ENCODE results near the gene RNF150.

RNF150 gene

DNA sequence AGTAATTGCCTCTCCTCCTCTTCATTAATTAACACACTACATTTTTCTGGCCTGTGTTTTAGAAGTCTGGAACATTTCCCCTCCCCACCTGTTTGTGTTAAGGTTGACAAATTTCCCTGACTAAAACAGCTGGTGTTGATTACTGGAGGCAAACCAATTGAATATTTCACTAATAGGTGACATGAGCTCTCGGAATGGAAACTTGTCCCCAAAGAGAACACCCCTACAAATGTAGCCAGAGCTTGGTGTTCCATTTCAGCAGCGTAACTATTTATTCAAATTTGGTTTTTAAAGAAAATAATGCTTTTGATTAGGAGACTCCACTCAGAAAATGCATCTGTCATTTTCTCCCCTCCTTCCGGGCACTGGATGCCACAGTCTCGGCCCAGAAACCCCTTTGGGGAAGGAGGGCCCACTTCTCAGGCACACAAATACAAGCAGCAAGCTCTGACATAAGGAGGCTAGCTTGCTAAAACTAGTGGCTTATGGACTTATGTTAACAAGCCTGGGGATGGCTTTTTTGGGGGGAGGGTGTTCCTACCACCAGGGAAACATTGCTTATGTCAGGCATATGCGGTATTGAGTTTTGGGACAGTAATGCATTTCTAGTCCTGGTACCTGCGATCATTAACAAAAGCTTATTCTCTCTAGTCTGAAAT, 2.2 kb downstream of the RNF150 start:
- DNase-seq = no peak

DNA sequence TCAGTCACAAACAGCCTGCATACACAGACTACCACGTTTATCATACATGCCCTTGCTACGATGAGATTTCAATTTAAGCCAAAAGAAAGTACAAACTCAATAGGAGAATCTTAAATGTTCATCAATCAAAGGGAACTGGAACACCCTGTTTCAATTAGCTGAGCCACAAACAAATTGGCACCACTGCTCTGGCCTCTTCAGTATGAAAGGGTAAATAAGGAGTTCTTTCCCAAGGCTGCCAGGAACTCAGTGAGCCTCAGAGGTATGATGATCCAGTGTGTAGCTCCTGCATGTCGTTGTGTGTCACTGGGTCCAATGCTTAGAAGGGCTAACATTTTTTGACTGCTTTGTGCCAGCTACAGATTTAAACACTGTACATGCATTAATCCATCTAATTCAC, 5.4 kb downstream of the RNF150 start:
- DNase-seq = no peak

DNA sequence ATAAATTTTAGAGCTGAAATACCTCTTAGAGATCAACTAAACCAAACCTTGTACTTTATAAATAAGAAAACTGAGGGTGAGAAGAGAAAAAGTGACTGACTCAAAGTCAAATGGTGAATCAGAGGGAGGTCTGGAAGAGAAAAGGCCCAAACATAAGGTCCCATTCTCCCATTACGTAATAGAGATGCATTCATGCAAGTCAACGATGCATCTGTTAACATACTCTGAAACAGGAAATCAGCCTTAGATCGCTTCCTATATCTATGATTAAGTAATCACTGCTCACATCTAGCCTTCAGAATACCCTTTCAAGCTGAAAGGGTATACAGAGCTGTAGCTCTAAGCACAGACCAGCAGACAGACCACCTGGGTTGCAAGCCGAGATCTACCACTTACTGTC, 6.5 kb downstream of the RNF150 start:
- no peak for DNase-seq

DNA sequence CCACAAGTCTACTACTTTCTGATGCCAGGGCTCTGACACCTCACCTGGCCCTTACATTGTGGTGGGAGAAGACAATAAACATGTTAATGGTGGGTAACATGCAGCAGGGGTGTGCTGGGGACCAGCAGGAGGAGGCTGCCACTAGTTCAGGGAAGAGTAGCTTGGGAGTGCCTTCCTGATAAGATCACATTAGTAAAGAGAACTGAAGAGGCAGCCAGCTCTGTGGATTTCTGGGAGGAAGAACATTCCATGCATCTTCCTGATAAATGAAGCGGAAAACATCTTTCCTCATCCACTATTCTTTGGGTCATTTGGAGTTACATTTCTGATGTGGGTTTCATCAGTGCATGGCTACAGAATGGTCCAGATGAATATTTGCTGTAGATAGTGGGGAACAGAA, 9.0 kb downstream of the RNF150 start:
- no peak for DNase-seq

DNA sequence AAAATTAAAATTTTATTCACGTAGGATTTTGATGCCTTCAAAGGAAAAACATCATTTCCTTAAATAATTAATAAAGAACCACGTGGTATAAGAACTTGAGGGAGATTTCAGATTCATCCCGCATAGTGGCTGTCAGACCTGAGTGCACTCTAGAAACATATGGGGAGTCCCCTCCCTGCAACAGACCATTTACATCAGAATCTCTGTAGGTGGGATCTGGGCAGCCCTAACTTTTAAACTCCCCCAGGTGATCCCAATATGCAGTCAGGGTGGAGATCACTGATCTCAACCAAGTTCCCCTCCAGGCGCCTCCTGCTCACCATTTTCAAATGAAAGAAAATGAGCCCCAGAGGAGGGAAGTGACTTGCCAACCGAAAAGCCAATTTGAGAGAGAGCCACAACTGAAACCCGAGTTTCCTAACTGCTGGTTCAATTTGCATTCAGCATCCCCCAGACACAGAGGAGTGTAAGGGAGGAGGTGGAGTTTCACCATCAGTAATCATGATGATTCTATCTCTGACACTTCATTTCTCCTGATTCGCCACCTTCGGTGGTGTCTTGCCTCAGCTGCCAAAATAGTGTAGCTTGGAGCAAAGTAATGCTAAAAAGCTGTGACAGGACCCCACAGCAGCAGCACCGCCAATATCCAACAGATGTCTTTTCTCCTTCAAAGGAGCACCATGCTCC, 11.4 kb downstream of the RNF150 start:
- no peak for DNase-seq

DNA sequence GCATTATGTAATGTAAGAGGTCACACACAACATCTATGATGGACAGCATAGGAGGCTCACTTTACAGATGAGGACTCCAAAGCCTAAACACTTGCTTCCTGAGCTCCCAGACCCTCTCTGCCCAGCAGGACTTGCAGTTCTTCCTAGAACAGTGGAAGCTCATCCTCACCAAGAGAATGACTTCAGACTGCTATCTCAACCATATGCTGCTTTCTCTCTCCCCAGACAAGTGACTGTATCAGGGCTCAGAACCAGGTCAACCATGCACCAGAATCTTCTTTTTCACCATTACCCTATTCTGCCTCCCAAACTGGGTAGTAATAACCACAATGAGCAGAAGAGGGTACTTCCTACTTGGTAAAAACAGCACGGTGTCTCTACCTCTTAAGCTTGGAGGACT, 12.2 kb downstream of the RNF150 start:
- DNase-seq = no peak

DNA sequence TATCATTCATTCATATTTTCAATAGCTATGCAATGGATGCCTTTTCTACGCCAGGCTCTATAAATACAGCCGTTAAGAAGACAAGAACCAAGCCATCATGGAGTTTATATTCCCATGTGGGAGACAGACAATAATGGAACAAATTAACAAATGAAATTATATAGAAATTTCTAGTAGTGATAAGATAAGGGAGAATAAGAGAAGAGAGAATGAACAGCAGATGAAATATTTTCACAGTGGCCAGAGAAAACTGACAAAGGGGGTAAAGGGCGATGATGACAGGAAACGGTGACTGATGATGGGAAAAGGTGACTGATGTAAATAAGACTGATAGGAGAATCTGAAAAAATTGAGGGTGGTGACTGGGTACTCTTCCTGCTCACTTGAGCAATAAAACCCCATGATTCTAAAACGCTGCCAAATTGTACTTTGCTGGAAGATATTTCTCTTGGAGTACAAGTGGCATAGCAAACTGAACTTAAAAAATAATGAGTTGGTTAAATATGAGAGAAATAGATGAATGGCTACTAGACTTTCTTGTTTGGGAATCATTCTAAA, 13.2 kb downstream of the RNF150 start:
- no peak for DNase-seq

DNA sequence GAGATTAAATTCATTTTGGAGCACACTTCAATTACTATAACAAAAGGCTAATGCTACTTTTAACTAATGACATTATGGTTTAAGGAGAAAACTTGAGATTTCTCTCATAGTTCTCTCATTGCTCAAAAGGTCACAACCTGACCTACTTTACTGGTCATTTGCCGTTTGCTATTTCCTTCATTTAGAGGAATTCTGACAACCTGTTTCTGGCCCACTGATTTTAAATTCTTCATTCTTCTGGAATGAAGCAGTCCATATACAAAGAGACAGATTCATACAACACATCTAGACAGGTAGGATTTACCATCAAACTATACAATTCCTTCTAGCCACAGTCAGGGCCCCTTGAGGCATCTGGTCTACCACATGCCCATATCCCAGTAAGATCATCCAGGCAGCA, 14.2 kb downstream of the RNF150 start:
- DNase-seq = no peak

DNA sequence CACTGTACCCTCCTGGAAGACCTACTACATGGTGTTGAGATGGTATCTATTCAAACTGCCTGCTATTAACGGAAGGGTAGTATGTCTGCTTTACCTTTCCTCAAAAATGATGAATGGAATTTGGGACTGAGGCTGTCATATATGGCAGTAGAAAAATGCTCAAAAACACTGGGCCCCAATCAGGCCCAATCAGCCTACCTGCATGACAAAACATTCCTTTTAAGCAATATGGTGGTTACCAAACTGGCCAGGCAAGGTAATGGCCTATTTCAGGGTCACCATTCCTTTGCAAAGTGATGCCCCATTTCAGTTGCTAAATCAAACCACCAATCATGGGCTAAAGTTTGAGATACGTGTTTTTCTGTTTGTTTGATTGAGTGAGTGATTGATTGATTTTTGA, 14.9 kb downstream of the RNF150 start:
- no peak for DNase-seq

DNA sequence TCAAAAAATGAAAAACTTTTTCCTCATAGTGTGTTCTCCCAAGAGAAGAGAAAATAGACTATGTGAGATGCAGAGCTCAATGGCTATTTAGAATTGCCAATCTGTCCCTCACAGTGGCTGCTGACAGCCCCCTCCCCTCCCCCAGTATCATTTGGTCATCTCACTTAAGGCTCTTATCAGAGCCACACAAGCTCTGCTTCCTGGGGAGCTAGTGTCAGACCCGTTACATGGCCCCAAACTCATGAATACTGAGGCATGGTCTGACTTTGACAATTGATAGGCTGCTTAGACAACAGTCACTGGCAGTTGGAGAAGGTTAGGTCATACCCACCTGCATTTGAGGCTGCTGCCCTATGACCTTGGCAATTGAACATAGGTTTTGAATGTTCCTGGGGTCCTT, 15.3 kb downstream of the RNF150 start:
- DNase-seq = no peak

DNA sequence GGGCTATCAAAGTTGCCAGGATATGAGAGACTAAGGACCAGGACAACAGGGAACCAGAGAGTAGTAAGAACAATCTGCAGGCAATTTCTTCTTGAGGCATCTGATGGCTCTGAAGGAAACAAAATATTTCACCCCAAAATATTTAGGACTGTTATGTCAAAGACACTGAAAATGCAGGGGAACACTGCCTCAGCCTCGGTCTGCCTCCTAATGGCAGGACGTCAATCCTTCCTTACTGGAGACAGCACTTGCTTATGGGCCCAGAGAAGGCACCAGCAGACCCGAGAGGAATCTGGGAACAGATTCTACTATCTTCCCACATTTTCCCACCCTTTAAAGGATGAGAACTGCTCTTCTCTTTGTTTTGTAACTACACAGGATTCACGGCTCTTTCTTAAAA, 23.3 kb downstream of the RNF150 start:
- no peak for DNase-seq

DNA sequence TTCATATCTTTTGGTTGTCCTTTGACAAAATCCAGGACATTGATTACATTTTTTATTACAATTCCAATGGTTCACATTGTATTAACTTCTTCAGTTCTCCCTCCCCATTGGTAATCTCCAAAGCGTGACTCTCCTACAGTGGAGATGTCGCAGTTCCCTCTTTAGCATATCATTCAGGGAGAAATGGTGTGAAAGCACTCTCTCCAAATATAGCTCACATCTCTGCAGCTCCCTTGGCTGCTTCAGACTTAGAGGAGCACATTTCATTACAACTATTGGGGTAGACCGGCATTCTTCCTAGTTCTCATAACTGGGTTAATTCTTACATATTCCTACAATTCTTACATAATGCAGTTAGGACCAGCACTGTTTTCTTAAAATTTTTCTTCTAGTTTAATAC, 25.3 kb downstream of the RNF150 start:
- no peak for DNase-seq

DNA sequence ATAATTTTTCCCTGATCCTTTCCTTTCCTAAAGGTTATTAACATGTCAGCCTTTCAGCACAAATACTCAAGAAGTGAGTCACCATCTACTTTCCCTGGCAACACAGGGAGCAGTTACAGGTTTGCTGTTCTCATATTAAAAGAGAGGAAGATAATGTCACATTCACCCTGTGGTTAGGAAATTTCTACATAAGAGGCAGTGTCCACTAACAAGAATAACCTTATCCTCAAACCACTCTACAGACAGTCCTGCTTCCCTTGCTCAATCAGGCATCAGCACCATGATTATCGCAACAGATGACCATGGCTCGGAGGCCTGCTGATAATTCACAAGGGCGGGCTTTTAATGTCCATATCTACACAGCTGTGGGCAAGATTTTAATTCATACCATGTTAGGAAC, 30.9 kb downstream of the RNF150 start:
- no peak for DNase-seq

DNA sequence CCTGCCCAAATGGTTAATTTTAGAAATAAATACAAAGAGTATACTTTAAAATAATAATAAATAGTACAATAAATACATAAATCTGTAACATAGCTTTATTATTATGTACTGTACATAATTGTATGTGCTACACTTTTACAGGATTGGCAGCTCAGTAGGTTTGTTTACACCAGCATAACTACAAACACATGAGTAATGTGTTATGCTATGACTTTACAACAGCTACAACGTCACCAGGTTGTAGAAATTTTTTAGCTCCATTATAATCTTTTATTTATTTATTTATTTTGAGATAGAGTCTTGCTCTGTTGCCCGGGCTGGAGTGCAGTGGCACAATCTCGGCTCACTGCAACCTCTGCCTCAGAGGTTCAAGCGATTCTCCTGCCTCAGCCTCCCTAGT, 31.8 kb downstream of the RNF150 start:
- no peak for DNase-seq

DNA sequence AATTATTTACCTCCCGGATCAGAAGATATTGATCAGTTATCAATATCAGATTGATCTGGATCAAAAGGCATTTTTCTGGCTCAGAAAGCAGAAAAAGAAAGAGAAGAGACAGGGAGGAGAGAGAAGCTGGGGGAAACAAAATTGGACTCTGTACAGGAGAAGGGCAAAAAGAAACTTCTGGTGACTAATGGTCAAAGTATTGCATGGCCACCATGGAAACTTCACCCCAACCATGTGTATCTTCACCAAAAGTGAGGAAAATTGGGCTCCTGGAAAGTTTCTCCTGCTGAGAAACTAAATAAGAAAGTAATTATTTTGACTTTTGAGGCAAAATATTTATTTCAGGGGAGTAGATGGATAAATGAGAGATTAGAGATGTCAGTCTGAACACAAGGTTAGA, 33.9 kb downstream of the RNF150 start:
- no peak for DNase-seq

DNA sequence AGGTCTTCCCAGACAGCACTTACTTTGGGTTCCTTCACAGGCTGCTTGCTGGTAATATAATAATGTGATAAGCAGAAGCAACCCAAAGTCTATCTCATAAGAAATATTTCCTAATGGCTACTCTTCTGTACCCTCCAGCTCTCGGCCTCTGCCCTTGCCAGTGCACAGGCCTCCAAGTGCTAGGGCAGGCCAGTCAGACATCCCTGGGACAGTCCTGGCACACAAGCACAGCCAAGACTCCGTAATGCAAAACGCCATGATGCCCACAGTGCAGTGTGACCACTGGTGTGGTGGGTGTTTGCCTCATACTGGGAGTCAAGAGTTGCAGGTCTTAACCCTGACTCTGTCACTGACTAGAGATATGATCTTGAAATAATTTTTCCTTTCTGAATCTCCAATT, 35.1 kb downstream of the RNF150 start:
- no peak for DNase-seq

DNA sequence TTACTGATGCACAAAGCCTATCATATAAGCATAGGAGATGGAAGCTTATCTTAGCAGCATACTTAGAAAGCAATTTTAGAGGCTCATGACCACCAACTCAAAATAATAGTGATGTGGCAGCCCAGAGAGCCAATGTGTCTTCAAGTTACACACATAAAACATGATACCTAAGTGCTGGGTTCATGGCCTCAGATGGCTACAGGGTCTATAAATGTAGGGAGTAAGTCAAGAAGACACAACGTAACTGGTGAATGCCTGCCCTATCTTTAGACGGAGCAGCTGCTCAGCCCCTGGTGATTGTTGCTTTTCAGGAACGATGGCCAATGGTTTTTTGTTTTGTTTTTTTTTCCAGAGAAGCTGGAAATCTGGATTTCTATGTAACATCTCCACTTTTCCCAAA, 42.8 kb downstream of the RNF150 start:
- no peak for DNase-seq

DNA sequence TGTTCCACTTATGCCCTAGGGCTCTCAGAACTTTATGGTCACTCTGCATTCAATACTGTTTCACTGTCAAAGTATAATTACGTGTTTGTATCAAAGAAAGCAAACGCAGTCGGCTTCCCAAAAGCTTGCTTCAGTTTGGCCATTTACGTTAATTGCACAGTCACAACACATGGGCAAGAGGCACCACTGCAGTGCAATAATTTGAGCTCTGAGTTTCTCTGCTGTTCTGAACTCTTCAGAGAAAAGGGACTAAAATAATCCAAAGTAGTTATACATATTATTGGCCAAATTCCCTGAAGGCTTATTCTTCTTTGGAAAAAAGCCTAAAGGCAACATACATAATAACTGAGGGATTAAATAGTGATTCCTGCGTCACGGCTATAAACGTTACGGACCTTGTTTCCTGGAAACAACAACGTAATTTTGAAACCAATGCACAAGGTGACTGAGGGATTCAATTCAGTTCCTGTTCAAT, 51.3 kb downstream of the RNF150 start:
- no peak for DNase-seq

DNA sequence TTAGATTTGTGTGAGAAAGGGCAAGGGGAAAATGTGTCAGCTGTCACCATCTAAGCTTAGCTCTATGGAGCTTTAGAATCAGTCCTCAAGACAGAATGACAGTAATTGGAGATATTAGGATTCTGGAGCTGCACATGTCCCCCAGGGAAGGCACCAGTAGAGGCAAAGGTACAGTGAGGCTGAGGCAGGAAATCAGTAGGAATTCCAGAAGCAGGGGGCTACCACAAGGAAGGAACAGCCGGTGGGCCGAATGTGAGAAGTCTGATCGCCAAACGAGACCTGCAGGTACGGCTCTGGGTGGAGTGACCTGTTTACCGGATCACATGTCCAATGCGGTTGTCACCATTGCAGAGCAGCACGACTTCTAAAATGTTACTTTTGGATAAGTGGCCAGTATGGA, 52.6 kb downstream of the RNF150 start:
- no peak for DNase-seq

DNA sequence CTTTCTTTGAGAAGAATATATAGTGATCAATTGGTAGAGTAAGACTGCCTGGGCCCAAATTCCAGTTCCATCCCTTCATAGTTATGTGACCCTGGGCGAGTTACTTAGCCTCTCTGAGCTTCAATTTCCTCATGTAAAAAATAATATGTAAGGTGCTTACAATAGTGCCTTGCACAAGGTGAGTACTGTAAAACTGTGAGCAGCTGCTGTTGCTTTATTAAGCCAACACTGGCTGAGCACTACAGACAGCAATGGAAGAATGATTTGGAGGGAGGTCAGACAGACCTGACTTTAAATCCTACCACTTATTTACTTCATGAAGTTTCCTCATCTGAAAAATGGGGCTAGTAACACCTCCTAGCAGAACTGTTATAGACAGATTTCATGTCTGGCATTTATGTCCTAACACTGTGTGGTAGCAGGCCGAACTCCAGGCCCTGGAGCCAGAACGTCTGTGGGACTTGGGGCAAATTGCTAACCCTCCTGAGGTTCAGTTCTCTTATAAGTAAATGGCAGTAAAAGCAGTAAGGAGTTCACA, 53.8 kb downstream of the RNF150 start:
- no peak for DNase-seq

DNA sequence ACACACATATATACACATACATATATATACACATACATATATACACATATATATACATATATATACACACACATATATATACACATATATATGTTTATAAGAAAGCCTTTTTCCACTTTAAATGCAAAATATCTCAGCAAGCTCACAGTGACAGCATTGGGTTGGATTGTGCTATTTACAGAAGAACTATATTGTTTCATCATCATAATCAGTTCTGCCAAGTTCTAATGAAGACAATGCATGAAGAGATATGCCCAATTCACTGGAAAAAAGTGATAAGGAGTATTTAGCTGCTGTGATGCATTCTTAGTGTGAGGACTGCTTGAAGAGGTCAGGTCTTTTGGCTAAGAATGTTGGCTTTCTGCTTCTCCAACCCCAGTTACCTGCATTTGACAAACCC, 54.4 kb downstream of the RNF150 start:
- DNase-seq = no peak

DNA sequence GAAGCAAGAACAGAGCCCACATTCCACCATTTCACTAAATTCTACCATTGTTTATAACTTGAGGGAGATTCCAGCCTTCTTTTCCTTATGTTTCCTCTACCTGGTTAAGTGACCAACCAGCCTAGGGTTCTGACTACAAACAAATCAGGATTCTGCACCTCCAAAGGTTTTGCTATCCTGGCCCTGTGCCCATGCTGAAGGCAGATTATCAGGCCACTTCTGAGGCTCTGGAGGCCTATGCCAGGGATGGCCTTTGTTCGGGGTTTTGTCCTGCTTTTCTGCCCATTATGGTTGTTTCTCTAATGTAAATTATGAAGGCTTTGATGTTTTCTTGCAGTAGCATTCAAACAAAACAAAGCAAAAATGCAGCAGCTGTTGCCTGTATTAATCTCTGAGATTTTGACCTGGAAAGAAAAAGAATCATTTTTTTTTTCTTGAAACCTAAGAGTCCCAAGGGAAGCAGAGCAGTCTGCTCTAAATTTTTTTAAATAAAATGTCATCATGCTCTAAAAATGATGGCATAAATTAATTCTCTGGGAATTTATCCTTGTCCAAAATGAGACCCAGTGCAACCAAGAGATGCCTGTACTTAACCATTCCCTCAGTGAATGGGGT, 55.6 kb downstream of the RNF150 start:
- no peak for DNase-seq

DNA sequence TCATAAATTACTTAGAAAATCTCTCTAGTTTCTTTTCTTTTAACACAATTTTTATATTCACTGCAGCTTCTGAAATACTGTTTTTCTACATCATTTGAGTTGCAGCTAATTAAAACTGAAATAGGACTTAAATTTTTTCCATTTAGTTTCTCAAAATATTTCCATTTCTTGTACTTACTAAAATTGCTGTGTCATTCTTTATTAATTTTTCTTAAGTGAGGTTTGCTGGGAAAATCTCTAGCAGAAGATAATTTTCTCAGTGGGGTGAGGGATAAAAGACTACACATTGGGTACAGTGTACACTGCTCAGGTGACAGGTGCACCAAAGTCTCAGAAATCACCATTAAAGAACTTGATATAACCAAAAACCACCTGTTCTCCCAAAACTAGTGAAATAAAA, 57.7 kb downstream of the RNF150 start:
- DNase-seq = no peak
